ENCODE measurements around the gene NEURL1.
"Not testable (repeated sequence)": the region's sequence is repeated elsewhere in the genome, so short reads cannot be mapped to it uniquely, and the experiment has no call there.

- TF ChIP-seq, protein P1, sequence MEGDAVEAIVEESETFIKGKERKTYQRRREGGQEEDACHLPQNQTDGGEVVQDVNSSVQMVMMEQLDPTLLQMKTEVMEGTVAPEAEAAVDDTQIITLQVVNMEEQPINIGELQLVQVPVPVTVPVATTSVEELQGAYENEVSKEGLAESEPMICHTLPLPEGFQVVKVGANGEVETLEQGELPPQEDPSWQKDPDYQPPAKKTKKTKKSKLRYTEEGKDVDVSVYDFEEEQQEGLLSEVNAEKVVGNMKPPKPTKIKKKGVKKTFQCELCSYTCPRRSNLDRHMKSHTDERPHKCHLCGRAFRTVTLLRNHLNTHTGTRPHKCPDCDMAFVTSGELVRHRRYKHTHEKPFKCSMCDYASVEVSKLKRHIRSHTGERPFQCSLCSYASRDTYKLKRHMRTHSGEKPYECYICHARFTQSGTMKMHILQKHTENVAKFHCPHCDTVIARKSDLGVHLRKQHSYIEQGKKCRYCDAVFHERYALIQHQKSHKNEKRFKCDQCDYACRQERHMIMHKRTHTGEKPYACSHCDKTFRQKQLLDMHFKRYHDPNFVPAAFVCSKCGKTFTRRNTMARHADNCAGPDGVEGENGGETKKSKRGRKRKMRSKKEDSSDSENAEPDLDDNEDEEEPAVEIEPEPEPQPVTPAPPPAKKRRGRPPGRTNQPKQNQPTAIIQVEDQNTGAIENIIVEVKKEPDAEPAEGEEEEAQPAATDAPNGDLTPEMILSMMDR (IDR thresholded peaks at IDR 0.05) = not testable (repeated sequence)
- TF ChIP-seq POLR2A (IDR thresholded peaks at IDR 0.05) = not testable (repeated sequence)
Measured at GRCh38 chr10:103606097-103606438, 112.6 kb downstream of the NEURL1 start.

All from esophagus squamous epithelium (tissue), 4 donors.